Effector CD8-positive, alpha-beta T cell (primary cell): Measurements from ENCODE around the gene RBFOX2.

Experiments
- DNase-seq: peaks from one replicate; lab custom pipeline; 2025; lab: John Stamatoyannopoulos, UW

RBFOX2 gene

DNA sequence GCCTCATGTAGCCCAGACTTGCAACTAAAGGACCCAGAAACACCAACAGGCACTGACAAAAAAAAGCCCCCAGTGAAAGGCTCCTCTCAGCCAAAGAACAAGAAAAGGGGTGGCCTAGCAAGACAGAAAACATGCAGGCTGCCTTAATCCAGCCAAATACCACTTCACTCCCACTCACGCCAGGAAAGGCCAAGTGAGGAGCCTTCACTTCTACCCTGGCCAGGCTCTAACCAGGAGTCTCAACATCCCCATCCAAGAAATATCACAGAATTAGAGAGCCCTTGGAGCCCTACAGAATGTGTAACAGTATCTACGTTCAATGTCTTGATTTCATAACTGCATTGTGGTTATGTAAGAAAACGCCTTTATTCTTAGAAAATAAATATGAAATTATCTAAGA is 162.0 kb downstream of the RBFOX2 start:
- DNase-seq = no peak

DNA sequence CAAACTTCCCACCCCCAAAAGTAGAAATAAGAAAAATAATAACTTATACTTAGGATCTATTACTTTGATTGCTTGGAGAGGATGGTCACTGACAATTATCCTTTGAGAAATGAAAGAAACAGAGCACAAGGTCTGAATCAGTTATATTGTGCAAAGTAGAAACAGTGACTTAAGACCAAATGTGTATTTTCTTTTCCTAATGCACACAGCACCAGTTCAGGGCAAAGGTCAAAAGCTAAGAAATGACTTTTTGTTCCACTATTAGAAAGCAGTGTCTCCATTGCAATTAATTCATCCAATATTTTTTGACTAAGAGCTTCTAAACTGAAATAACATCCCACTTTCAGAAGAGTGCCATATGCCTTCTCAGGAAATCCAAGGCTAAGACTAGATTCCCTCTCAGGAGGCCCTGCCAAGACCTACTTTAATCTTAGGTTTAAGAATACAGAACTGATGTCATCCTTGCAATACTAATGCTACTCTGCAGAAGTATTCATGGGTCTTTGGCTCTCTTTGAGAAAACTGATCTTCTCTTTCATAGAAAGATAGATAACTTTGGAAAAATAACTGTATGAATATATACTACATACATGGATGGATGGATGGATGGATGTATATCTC is 164.0 kb downstream of the RBFOX2 start:
- no peak for DNase-seq

DNA sequence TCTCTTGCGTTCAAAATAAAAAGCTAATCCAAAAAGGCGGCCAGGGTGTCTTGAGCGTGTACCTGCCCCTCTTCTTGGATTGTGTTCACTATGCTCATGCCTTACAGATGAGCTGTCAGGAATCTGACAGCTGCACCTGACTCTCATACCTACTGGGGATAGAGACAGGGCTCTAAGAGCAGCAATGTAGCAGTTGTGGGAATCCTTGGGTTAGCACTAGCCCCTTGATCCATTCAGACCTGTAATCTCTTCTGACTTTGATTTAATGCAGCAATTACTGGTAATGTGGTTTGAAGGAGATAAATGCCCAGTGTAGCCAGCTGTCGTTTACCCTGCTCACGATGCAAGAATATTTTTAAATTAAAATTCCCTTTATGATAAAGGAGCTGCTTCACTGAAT is 165.2 kb downstream of the RBFOX2 start:
- DNase-seq = no peak

DNA sequence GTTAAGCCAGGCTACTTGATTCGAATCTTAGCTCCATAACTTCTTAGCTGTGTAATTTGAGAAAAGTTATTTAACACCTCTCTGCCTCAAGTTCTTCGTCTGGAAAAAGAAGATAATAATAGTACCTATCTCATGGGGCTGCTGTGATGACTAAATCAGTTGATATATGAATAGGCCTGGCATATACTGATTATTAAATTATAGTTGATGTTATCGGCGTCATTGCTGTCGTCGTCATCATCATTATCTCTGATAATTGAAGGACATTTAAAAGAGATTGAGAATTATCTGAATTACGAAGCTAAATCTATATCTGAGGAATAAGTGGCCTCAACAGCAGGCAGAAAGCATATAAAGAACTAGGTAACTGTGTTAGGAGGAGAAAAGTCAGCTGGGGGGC is 165.9 kb downstream of the RBFOX2 start:
- DNase-seq = no peak

DNA sequence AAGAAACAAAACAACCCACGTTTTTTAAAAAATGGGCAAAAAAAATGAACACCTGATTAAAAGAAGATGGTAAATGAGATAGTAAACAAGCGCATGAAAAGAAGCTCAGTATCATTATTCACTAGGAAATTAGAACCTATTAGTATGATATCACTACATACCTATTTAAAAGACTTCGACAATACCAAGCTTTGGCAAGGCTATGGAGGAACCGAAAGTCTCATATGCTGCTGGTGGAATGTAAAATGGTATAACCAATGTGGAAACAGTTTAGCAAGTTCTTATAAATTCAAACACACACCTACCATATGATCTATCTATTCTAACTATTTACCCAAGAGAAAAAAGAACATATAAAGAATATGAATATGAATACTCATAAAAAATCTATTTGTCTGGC is 167.2 kb downstream of the RBFOX2 start:
- DNase-seq = no peak

DNA sequence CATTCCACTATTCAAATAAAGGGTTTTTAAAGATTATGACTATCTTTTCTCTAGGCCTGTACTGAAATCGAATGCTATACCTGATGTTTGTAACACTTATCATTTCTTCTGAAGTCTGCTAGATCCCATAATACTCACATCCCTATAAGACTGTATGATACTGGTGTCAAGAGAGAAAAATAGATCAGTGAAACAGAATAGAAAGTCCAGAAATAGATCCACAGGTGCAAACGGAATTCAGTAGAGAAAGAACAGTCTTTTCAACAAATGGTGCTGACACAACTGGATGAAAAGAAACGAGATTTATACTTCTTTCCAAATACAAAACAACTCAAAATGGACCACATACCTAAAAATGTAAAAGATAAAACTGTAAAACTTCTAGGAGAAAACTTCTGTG is 167.8 kb downstream of the RBFOX2 start:
- DNase-seq = no peak

DNA sequence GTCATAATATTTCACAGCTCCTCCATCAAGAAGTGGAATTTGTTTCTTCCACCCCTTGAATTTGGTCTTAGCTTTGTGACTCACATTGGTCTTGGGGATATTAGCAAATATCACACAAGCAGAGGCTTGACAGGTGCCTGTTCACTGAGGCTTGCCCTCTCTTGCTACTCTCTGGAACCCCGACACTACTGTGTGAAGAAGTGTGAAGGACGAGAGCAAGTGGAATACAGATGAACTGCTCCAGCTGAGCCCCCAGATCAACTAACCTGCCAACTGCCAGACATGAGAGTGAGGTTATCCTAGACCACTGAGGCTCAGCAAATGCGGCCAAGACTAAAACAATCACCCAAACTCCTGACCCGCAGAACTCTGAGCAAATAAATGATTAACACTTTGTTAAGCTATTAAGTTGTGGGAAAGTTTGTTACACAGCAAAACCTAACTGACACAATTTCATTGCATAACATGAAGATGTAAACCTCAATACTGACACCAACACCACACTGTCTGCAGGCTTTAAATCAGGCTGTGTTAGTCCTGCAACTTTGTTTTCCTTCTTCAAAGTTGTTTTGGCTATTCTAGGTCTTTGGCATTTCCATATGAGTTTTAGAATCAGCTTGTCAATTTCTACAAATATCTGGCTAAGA is 168.4 kb downstream of the RBFOX2 start:
- no peak for DNase-seq

DNA sequence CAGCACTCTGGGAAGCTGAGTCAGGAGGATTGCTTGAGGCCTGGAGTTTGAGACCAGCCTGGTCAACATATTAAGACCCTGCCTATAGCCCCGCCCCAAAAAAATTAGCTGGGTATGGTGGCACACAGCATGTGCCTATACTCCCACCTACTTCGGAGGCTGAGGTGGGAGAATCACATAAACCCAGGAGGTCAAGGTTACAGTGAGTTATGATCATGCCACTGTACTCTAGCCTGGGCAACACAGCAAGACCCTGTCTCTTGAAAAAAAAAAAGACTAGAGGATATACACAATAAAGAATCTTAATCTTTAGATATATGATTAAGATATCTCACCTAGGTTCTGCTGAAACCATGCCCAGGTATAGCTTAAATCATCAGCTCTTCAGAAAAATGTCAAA is 174.3 kb downstream of the RBFOX2 start:
- no peak for DNase-seq

DNA sequence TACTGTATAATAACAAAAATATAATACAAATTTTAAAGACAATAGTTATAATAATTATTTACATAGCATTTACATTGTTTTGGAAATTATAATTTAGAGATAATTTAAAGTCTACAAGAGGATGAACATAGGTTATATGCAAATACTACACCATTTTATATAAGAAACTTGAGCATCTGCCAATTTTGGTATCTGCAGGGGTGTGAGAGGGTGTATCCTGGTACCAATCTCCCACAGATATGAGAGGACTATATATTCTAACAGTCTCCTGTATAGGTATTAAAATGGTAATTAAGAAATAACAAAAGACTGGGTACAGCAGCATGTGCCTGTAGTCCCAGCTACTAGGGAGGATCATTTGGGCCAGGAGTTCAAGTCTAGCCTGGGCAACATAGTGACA is 176.5 kb downstream of the RBFOX2 start:
- DNase-seq = no peak

DNA sequence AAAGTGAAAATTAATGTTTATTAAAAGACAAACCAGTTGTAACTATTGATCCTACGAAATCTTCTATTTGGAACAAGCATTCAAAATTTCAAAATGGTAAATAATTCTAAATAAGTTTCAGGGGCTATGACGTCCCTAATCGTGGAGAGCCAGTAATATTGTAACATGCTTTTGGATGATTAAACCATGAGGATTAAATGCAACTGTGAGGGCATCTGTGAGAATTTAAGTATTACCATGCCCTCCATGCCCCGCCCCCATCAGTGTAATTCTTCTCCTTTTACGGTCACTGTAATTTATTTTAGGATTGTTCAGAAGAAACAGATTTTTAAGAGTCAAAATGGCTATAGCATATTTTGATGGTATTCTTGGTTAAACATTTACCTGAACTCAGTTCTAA is 177.8 kb downstream of the RBFOX2 start:
- DNase-seq = no peak

DNA sequence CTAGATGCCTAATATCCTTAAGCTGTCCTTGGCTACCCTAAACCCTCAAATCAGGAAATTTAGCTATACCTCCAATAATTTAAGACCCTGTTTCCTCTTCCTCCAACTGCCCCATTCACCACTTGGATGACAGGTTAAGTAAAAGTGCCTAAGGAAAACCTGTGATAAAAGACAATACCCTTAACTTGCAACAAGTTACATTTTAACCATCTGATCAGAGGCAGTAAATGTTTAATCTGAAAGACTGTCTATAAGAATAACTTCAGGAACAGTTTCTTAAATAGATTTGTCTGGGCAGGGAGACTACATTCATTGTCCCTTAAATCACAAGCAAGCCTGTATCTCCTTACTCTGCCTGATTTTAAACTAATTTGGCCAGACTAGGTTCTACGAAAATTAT is 181.8 kb downstream of the RBFOX2 start:
- no peak for DNase-seq

DNA sequence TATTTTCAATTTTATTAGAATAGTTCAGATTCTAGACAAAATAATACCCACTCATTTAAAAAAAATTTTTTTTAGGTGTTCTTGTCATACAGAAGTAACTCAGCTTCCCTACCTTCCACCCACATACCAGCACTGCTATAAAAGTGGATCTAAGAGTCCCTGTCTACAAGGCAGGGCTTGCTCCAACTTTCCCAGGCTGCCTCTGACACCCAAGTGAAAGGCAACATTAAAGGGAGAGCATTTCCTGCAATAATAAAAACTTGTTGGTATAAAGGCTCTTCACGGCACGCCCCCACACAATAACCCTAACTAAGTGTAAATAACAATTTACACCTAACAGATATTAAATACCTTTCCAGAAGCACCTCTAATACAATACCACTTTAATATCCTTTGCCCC is 183.7 kb downstream of the RBFOX2 start:
- no peak for DNase-seq

DNA sequence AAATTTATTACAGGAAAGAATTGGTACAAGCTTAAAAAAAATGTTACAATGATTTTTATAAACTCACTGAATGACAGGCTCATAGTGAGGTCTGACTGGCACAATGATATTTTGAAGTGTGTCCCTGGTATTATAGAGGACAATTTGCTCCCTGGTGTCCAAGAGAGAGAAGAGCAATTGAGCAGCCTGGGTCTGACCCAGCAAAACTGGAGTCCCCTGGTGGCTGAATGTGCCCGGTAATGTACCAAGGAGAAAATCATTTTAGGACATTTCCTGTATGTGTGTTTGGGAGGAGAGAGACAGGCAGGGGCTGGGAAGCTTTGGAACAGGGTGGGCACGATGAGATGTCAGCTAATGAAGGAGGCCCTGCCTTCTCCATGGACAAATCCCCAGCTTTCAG is 185.7 kb downstream of the RBFOX2 start:
- no peak for DNase-seq

DNA sequence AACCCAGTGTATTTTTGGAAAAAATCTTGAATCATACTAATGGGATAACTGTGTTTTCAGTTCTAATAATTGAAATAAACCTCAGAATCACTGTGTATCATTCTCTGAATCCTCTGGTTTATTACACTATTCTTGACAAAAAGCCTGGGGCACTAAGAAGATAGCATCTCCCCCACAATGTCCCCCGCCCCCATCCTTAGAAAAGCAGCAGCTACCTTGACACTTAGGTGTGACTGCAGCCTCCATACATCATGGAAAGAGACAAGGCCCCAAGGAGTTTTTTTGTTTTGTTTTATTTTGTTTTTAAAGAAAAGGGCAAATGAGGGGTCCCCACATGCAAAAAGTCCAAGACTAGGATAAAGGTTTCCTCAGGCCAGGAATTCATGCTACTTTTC is 186.1 kb downstream of the RBFOX2 start:
- no peak for DNase-seq

DNA sequence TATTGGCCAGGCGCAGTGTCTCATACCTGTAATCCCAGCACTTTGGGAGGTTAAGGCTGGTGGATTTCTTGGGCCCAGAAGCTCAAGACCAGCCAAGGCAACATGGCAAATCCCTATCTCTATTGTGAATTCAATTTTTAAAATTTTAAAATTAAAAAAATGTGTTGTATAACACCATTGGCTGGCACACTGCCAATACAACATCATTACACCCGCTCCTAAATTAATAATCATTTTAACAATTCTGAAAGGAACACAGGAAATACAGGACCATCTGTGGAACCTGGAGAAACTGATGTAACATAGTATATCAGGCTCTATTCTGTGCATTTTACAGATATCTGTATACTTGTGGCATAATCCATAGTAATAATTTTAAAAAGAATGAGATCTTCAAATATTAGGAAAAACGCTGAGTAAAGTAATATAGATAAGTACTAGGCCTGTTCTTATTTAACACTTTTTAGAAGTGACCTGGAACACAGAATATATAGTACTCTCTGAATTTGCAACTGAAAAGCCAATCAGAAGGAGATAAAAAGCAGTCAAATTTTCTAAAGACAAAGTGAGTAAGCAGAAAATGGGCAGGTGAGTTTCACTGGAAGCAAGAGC is 186.6 kb downstream of the RBFOX2 start:
- no peak for DNase-seq

DNA sequence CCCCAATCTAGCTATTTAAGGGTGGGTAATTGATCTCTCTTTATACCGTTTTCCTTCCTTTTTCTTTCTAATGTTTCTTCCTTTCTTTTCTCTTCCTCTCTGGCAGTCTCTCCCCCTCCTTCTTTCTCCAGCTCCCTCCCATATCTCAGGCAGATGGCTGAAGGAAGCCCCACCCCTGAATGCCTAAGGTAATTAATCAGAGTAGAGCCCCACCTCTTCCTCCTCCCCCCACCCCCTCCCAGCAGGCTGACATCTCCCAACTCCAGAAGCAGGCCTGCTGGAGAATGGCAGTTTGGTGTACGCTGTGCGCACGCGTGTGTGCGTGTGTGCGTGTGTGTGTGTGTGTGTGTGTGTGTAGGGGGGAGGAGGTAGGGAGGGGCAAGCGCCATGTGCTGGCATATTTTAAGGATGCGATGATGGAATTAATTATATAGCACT is 188.3 kb downstream of the RBFOX2 start:
- no peak for DNase-seq

DNA sequence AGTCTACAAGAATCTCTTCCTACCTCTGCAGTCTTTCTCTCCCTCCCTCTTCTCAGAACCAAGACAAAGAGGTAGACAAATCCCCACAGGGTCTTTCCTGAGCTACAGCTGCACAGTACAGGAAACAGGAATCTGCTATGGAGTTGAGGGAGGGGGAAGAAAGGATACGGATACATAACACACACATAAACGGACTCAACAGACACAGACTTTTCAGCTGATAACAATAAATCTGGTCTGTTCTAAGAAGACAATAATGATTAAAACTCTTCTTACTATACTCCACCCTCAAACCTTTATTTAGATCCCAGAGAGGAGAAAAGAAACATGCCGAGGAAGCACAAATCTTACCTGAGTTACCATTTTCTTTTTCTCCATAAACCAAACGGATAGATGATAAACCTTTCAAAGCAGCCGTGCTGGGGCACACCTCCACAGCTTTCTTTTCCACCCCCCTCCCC is 188.8 kb downstream of the RBFOX2 start:
- no peak for DNase-seq

DNA sequence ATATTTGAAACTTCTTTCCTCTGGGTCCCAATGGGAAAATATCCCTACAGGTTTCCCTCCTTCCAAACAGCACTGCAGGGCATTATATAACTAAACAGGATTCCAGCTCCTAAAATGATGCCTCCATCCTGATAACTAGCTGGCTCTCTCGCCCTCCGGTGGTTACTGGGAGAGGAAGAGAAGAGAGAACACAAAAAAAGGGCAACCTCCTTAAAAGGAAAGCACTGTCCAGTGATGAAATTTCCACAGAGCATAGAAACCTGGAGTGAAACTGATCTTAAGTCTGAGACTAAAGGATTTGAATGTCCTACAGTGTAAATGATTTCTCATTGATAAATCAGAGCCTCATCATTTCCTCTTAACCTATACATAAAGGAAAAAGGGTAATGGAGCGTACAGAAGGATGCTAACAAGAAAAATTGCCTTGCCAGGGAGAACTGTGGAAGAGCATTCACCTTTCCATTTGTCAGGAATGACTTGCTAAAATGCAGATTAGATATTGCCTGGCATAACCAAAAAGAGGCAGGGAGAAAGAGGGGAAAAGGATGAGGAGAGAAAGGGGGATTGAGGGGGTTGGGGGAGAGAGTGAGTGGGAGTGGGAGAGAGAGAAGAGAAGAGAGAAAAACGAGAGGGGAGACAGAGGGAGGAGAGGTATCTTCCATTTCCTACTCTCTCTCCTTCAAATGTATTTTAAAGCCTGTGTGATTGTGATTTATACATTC is 189.6 kb downstream of the RBFOX2 start:
- DNase-seq = no peak

DNA sequence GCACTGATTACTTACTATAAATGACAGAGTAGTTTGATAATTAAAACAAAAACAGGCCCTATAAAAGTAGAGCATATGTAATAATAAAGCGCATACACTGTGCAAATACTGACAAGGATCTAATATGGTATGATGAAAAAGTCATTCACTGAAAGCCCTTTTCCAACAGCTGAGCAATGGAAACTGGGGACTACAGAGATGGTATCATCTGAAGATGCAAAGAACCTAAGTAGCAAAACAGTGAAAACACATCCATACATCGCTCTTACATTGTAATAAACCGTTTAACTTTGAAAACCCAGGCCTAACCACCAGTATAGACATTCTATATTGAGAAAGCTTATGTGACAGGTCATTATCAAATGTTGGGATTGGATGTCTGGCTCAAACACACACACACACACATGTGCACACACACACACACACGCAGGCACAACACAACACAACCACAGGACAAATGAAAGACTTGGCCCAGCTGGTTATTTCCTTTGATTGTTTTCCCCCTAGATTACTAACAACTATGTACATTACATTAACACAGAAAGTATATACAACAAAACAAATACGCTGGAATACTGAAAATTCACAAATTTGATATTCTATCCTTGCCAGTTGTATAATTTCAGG is 191.4 kb downstream of the RBFOX2 start:
- DNase-seq = no peak

DNA sequence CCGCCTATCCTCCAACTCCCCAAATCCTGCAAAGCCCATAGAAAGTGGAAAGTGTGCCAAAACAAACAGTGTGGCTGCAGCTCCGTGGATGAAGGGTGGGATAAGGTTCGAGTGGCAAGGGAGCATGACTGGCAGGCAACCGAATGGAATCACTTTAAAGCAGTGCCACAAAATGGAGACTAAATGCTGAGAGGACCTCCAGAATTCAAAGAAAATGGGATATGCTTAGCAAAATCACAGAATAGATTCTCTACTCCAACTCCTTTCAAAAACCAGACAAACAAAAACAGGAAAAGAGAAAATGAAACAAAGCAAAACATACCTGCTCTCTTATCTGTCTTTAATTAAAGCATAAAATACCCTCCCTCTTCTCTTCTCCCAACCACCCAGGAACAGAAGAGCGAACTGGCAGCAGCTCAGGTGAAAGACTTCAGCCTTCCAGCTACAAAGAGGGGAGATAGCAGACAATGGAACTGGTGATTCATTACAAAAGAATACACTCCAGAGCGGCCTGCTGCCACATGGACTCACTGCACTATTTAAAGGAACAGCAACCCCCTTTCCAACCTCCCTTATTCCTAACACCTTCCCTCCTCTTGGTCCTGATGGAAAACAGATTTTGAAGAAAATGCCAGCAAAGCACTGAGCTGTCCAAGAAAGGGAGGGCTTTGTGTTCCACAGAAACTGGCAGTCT is 192.5 kb downstream of the RBFOX2 start:
- DNase-seq = no peak

DNA sequence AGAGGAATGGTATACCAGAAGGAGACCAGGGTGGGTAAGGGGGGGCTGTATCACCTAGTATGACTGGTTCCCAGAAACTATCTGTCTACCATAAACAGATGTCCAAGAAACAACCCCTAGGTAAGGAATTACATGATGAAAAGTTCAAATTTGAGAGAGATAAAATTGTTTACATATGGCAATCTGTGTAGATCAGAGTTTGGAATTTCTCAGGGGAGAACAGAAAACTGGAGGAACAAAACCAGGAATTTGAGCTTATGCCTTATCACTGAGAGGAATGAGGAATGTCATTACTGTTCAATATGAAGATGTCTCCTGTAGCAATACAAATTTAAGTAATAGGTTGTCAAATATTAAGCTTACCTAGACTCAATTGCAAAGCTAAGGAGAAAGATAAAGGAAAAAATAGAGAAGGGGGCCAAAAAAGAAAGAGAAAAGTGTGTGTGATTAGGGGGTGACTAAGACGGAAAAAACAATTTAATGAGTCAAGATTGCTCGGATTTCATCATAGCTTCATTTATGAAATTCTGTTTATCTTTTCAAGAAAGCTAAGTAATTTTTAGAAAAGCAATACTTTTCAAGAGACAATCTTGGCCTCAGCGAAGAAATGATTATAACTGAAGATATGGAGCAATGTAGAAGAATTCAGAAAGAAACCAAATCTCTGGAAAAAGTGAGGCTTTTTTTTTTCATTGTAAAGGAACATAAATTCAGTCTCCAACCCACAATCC is 193.2 kb downstream of the RBFOX2 start:
- DNase-seq = no peak
